Lung microvascular endothelial cell (primary cell): Measurements from ENCODE around the gene CBLB. TPM values are rescaled to one million over a fixed set of nuclear protein-coding genes. Genes with fewer than 3 reads are reported as not detected.

Experiments
- DNase-seq, 2 donors: peaks; one replicate each; pipeline versions ENCODE4 v3.0.0 to v3.0.0-alpha.2; 2010; ENCODE audit warnings: low read depth in 2 of 2
- total RNA-seq: library from RNA; depleted of rRNA; stranded (reverse); fragments of >200 nt; gene quantifications from 2 replicates; pipeline ENCODE4 v1.2.1, GENCODE V29; 2014

The CBLB gene
- total RNA-seq, 1 donor from 2014 or later: 6.5 TPM

- no peak for DNase-seq
Observed at GRCh38 chr3:105869861-105870755, 1.3 kb upstream of the CBLB start.

GRCh38 chr3:105869531-105869833 lies 670 bp upstream of the CBLB start:
- no peak for DNase-seq

GRCh38 chr3:105868431-105868741 lies 426 bp downstream of the CBLB start:
- peak; percentile 61 to 67 for DNase-seq

GRCh38 chr3:105867712-105868430 lies 941 bp downstream of the CBLB start:
- DNase-seq: peak in 1 of 2 donors; percentile 46

- peak; percentile 51 to 63 for DNase-seq
Observed at GRCh38 chr3:105866656-105867653, 1.9 kb downstream of the CBLB start.

- no peak for DNase-seq
Observed at GRCh38 chr3:105865867-105866350, 2.9 kb downstream of the CBLB start.

GRCh38 chr3:105865016-105865623 lies 3.7 kb downstream of the CBLB start:
- peak in 1 of 2 donors; percentile 44 for DNase-seq

- DNase-seq: no peak
Observed at GRCh38 chr3:105864212-105864611, 4.6 kb downstream of the CBLB start.

- DNase-seq: no peak
Observed at GRCh38 chr3:105863608-105864007, 5.2 kb downstream of the CBLB start.

GRCh38 chr3:105862217-105862616 lies 6.6 kb downstream of the CBLB start:
- DNase-seq: no peak

GRCh38 chr3:105860641-105861040 lies 8.2 kb downstream of the CBLB start:
- DNase-seq: peak in 1 of 2 donors; percentile 33

GRCh38 chr3:105858017-105858416 lies 10.8 kb downstream of the CBLB start:
- DNase-seq: no peak

- no peak for DNase-seq
Observed at GRCh38 chr3:105857601-105858000, 11.2 kb downstream of the CBLB start.

- no peak for DNase-seq
Observed at GRCh38 chr3:105856605-105857004, 12.2 kb downstream of the CBLB start.

- no peak for DNase-seq
Observed at GRCh38 chr3:105853801-105854432, 14.9 kb downstream of the CBLB start.

- DNase-seq: no peak
Observed at GRCh38 chr3:105851582-105851981, 17.2 kb downstream of the CBLB start.

- DNase-seq: no peak
Observed at GRCh38 chr3:105851176-105851575, 17.6 kb downstream of the CBLB start.

GRCh38 chr3:105850593-105850992 lies 18.2 kb downstream of the CBLB start:
- no peak for DNase-seq

- DNase-seq: no peak
Observed at GRCh38 chr3:105848821-105849220, 20.0 kb downstream of the CBLB start.

- DNase-seq: no peak
Observed at GRCh38 chr3:105847865-105848264, 20.9 kb downstream of the CBLB start.

GRCh38 chr3:105847452-105847851 lies 21.4 kb downstream of the CBLB start:
- DNase-seq: no peak
